Pancreas (tissue), 10 donors: Measurements from ENCODE around the gene INPP4B. TPM values are rescaled to one million over a fixed set of nuclear protein-coding genes. Genes with fewer than 3 reads are reported as not detected.
"Not testable (repeated sequence)": the region's sequence is repeated elsewhere in the genome, so short reads cannot be mapped to it uniquely, and the experiment has no call there.

Experiments
- ATAC-seq, 4 donors: fragments of 200-7000 bp; cut with Tn5 transposase; one replicate each; pipeline versions ENCODE4 v1.8.0 to v1.9.1; 2020; ENCODE audit warnings: mild to moderate bottlenecking in 4 of 4, moderate library complexity in 4 of 4
- DNase-seq, 6 donors: peaks; one replicate each; pipeline ENCODE4 v3.0.0-alpha.2; 2020
- FAIRE-seq: peaks from 2 replicates; lab custom pipeline; 2012; peaks lifted over from hg19 to GRCh38; lab: Jason Lieb, UNC
- H3K27ac ChIP-seq, 4 donors: fragments of 200-600 bp; sonication (generic); 1 replicate in 3 of 4; 2 replicates in 1 of 4; pipeline versions ENCODE4 v1.5.0 to v1.8.0; 2020
- H3K27me3 ChIP-seq, 4 donors: fragments of 200-600 bp; one replicate each; pipeline ENCODE4 v1.8.0; 2021
- H3K36me3 ChIP-seq, 3 donors: fragments of 200-600 bp; sonication (generic) in 1 of 3; one replicate each; pipeline versions ENCODE4 v1.5.0 to v1.8.0; 2020 to 2021
- H3K4me1 ChIP-seq, 3 donors: fragments of 200-600 bp; one replicate each; pipeline ENCODE4 v1.8.0; 2021
- H3K4me3 ChIP-seq, 4 donors: fragments of 200-600 bp; sonication (generic) in 2 of 4; one replicate each; pipeline versions ENCODE4 v1.5.0 to v1.8.0; 2020 to 2021
- H3K9me3 ChIP-seq, 4 donors: fragments of 200-600 bp; one replicate each; pipeline ENCODE4 v1.8.0; 2021
- WGBS, 2 donors: extraction: QIAGEN DNeasy Blood & Tissue Kit; methylation state at CpG; one replicate each; pipeline ENCODE4 v1.1.7; 2013; 5-methylcytosine and 5-hydroxymethylcytosine counted together
- intact Hi-C, 3 donors: fragments of 100-400 bp; cut with DNase I; formaldehyde crosslinking; loops; one replicate each; pipeline versions ENCODE4 v1.11.1 to v1.14.2; 2022
- polyA plus RNA-seq, 2 donors: library from polyadenylated mRNA; stranded (reverse); fragments of 200-250 nt; gene quantifications; one replicate each; pipeline ENCODE4 v1.2.3, GENCODE V29; 2013
- total RNA-seq, 6 donors: library from RNA; stranded (reverse); fragmentation: NEBNext Ultra II Directional in 4 of 6; extraction: Animal tissue kit (Norgen Biotek cat#: 25700) in 4 of 6; gene quantifications; one replicate each; pipeline versions ENCODE4 v1.2.1 to v1.2.4, GENCODE V29; 2021 to 2023
- TF ChIP-seq, protein P1 (sequence below), 4 donors: fragments of 200-600 bp; sonication (generic) in 3 of 4; IDR thresholded peaks; one replicate each; pipeline versions ENCODE4 v1.5.0 to v1.8.0; 2021; ENCODE audit warnings: antibody characterized with exemption in 4 of 4
- donor health status: healthy with polysubstance abuse.
- donor health status: DM: no; HTN: no; CAD: no; lungs with moderate emphysema.
- donor health status: DM: no; HTN: no; CAD: no.
- donor health status: control.
- donor health status: control.
- donor health status: Bipolar disorder and iron deficiency.
- donor health status: DM: yes; HTN: yes; CAD: no.
- donor health status: DM: no; HTN: no; CAD: no.
- donor health status: DM: no; HTN: no; CAD: no.
- donor health status: DM: yes; HTN: yes; CAD: no.

INPP4B gene
- total and polyA plus RNA-seq, 8 donors = 1.2 to 12.9 (median 5.5) TPM

GRCh38 chr4:142512161-142512560, 333.9 kb downstream of the INPP4B start:
- H3K9me3 ChIP-seq = no peaks in the 10 kb centered on the region
- TF ChIP-seq, protein P1, sequence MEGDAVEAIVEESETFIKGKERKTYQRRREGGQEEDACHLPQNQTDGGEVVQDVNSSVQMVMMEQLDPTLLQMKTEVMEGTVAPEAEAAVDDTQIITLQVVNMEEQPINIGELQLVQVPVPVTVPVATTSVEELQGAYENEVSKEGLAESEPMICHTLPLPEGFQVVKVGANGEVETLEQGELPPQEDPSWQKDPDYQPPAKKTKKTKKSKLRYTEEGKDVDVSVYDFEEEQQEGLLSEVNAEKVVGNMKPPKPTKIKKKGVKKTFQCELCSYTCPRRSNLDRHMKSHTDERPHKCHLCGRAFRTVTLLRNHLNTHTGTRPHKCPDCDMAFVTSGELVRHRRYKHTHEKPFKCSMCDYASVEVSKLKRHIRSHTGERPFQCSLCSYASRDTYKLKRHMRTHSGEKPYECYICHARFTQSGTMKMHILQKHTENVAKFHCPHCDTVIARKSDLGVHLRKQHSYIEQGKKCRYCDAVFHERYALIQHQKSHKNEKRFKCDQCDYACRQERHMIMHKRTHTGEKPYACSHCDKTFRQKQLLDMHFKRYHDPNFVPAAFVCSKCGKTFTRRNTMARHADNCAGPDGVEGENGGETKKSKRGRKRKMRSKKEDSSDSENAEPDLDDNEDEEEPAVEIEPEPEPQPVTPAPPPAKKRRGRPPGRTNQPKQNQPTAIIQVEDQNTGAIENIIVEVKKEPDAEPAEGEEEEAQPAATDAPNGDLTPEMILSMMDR (IDR thresholded peaks at IDR 0.05) = no peak
- H3K36me3 ChIP-seq = no peaks in the 10 kb centered on the region
- no peak overlapping the region for H3K27ac ChIP-seq
- no peak overlapping the region for H3K4me3 ChIP-seq
- FAIRE-seq (no peak), DNase-seq (no peak), ATAC-seq (no peak)
- WGBS, 2 donors = 76 to 86% methylated on average over 1 of the region's 1 CpG
- no peaks in the 10 kb centered on the region for H3K4me1 ChIP-seq
- H3K27me3 ChIP-seq = no peaks in the 10 kb centered on the region
- intact Hi-C loops = no loop called here

DNA sequence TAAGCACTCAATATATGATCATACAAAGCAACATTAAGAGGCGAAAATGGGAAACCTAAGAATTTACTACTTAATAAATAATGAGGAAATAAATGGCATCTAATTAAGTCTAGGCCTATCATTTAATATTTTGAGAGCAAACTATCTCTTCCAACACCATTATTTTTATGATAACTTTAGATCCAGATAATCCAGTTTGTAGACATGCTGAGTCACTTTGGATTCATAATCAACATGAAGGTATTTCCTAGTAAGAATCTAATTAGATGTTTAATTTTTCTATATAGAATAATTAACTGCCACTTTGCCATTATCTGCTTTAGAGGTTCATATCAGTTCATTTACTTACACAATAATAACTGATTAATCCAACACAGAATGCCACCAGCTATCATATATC, 336.2 kb downstream of the INPP4B start:
- DNase-seq (no peak), FAIRE-seq (no peak), ATAC-seq (no peak)
- intact Hi-C loops = no loop called here
- no peak overlapping the region for H3K4me3 ChIP-seq
- H3K36me3 ChIP-seq = no peaks in the 10 kb centered on the region
- H3K4me1 ChIP-seq = no peaks in the 10 kb centered on the region
- no peak overlapping the region for H3K27ac ChIP-seq
- 97% methylated on average over 1 of the region's 1 CpG for WGBS, 2 donors
- TF ChIP-seq, protein P1 (IDR thresholded peaks at IDR 0.05) = no peak
- no peaks in the 10 kb centered on the region for H3K27me3 ChIP-seq
- no peaks in the 10 kb centered on the region for H3K9me3 ChIP-seq

DNA sequence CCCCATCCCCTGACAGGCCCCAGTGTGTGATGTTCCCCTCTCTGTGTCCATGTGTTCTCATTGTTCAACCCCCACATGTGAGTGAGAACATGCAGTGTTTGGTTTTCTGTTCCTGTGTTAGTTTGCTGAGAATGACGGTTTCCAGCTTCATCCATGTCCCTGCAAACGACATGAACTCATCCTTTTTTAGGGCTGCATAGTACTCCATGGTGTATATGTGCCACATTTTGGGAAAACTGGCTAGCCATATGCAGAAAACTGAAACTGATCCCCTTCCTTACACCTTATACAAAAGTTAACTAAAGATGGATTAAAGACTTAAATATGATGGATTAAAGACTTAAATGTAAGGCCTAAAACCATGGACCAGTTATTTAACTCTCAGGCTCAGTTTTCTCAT, 336.7 kb downstream of the INPP4B start:
- H3K27me3 ChIP-seq, ATAC-seq, H3K27ac ChIP-seq, intact Hi-C loops, FAIRE-seq, DNase-seq, H3K9me3 ChIP-seq, H3K4me1 ChIP-seq, H3K4me3 ChIP-seq, H3K36me3 ChIP-seq: not testable (repeated sequence)
- 87 to 89% methylated on average over 2 of the region's 2 CpGs for WGBS, 2 donors

- Histone ChIP-seq H3K4me3 (no peak overlapping the region), H3K9me3 (no peaks in the 10 kb centered on the region), H3K27ac (no peak overlapping the region), H3K27me3 (no peaks in the 10 kb centered on the region), H3K4me1 (peaks cover 0 to 6% (median 0%) of the 10 kb centered on the region in 3 donors), H3K36me3 (no peaks in the 10 kb centered on the region)
- 20 to 23% methylated on average over 3 of the region's 3 CpGs for WGBS, 2 donors
- intact Hi-C loops = no loop called here
- peak in 2 of 6 donors; percentile 9 to 16 for DNase-seq
- TF ChIP-seq, protein P1 (IDR thresholded peaks at IDR 0.05) = no peak
- no peak for FAIRE-seq
- ATAC-seq = peak; percentile 76 to 85 (median 82)
Observed at GRCh38 chr4:142500966-142501365, 345.1 kb downstream of the INPP4B start.

DNA sequence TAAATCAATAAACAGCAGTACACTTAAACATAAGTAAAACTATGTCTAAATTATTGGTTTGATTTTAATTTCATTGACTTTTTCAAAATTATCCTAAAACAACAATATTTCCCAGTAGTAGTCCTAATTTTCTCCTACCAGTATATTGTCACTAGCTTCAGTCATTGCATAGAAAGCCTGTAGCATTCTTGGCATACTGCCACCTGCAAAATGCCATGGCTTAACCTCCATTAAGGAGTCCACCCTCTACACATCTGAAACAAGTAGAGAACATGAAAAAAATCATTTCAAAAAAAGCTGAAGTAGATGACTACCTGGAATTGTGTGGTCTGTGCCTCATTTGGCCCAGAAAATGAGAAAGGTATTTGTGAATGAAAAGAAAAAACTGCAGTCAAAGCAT, 348.5 kb downstream of the INPP4B start:
- no peak for ATAC-seq
- TF ChIP-seq, protein P1 (IDR thresholded peaks at IDR 0.05) = no peak

More for the DNA sequence above, 348.5 kb downstream of the INPP4B start:
- no peaks in the 10 kb centered on the region for H3K27me3 ChIP-seq
- H3K36me3 ChIP-seq = no peaks in the 10 kb centered on the region
- H3K4me1 ChIP-seq = peaks cover 0 to 6% (median 0%) of the 10 kb centered on the region in 3 donors
- H3K4me3 ChIP-seq = no peak overlapping the region
- no peak overlapping the region for H3K27ac ChIP-seq
- intact Hi-C loops = no loop called here
- FAIRE-seq = no peak
- H3K9me3 ChIP-seq = no peaks in the 10 kb centered on the region
- DNase-seq = no peak
